ENCODE measurements around the gene PCDHA4. TPM values are rescaled to one million over a fixed set of nuclear protein-coding genes. Genes with fewer than 3 reads are reported as not detected.

Gene PCDHA4
- total and polyA plus RNA-seq, 2 of the 8 experiments (the other 6 are each of a cell fraction or from before 2014, with no cell fraction given), result 3.7 to 5.7 TPM

- FAIRE-seq, result no peak
- no peak for DNase-seq (ENCODE audit: low read depth in 1 of 2, low spot score in 2 of 2)
- TF ChIP-seq GTF2F1 (IDR thresholded peaks at IDR 0.05; ENCODE audit: borderline replicate concordance, low read depth, low read length) (no peak), TAF7 (optimal IDR thresholded peaks at IDR 0.05; ENCODE audit: borderline replicate concordance, low read depth, low read length) (no peak), EGR1 (IDR thresholded peaks at IDR 0.05; ENCODE audit: borderline replicate concordance, low read depth, low read length) (no peak), CBX5 (IDR thresholded peaks at IDR 0.05; ENCODE audit: low read depth, low read length) (no peak), MAFK (IDR thresholded peaks at IDR 0.05; ENCODE audit: low read depth, low read length) (no peak), ATF2 (IDR thresholded peaks at IDR 0.05; ENCODE audit: low read length) (no peak)
These were observed 10.2 kb upstream of the PCDHA4 start for GRCh38 chr5:140796718-140797095.

More at GRCh38 chr5:140796718-140797095, 10.2 kb upstream of the PCDHA4 start:
- Histone ChIP-seq H2BK15ac (ENCODE audit: low read length) (no peak overlapping the region), H3K56ac (replicated peaks; ENCODE audit: insufficient read length, low read depth, low read length) (no peak overlapping the region), H3K18ac (ENCODE audit: extremely low read depth, low read length) (no peak overlapping the region), H3K27ac (ENCODE audit: low read depth, low read length) (no peak overlapping the region), H2AFZ (ENCODE audit: low read length) (no peak overlapping the region), H3K36me3 (ENCODE audit: control insufficient read depth in 2 of 4, insufficient read depth in 4 of 4, low read length in 3 of 4) (peaks cover 0 to 14% (median 0%) of the 10 kb centered on the region in 4 experiments; a peak in 1 of 8 replicates), H3K4me3 (ENCODE audit: extremely low read depth in 1 of 4, insufficient read depth in 2 of 4, low read depth in 3 of 4, low read length in 4 of 4) (no peak overlapping the region), H2BK12ac (ENCODE audit: low read depth, low read length) (no peak overlapping the region), H3K79me1 (ENCODE audit: low read depth, low read length) (no peaks in the 10 kb centered on the region), H3K4me1 (replicated peaks in 1 of 4; ENCODE audit: control insufficient read depth in 3 of 4, insufficient read depth in 4 of 4, low read length in 3 of 4) (no peaks in the 10 kb centered on the region), H3K27me3 (replicated peaks in 1 of 4; ENCODE audit: control insufficient read depth in 3 of 4, extremely low read depth in 1 of 4, insufficient read depth in 3 of 4, low read length in 3 of 4) (no peaks in the 10 kb centered on the region), H3K9ac (replicated peaks in 1 of 4; ENCODE audit: extremely low read depth in 1 of 4, low read depth in 3 of 4, low read length in 3 of 4) (no peak overlapping the region), H3K4me2 (ENCODE audit: insufficient read depth in 1 of 2, low read depth in 2 of 2, low read length in 2 of 2) (no peak overlapping the region), H2BK20ac (ENCODE audit: low read length) (no peak overlapping the region), H3K9me3 (ENCODE audit: insufficient read depth in 2 of 2, low read depth in 1 of 2, low read length in 1 of 2) (peaks cover 3 to 24% of the 10 kb centered on the region in 2 experiments; a peak in 3 of 4 replicates), H3K14ac (ENCODE audit: insufficient read length) (no peak overlapping the region), H2AK5ac (ENCODE audit: low read depth, low read length) (no peak overlapping the region), H3K23ac (ENCODE audit: insufficient read length) (no peak overlapping the region), H4K20me1 (replicated peaks in 1 of 2; ENCODE audit: control insufficient read depth in 1 of 2, insufficient read depth in 2 of 2, low read length in 2 of 2) (no peaks in the 10 kb centered on the region), H4K5ac (ENCODE audit: insufficient read length, low read depth, low read length) (no peak overlapping the region), H2BK5ac (ENCODE audit: low read depth, low read length) (no peak overlapping the region), H2BK120ac (replicated peaks; ENCODE audit: low read depth, low read length) (no peak overlapping the region), H3K79me2 (ENCODE audit: control insufficient read depth in 1 of 2, insufficient read depth in 2 of 2, low read length in 2 of 2) (no peaks in the 10 kb centered on the region), H4K91ac (replicated peaks; ENCODE audit: insufficient read length, low read length) (no peak overlapping the region), H3K4ac (replicated peaks; ENCODE audit: insufficient read length, low read depth, low read length) (no peak overlapping the region), H4K8ac (ENCODE audit: extremely low read depth, insufficient read depth, low read length) (peak overlapping the region; percentile 79; the same call in 1 of the 2 replicates), H3K23me2 (ENCODE audit: low read depth, low read length) (no peaks in the 10 kb centered on the region)
- ChIA-PET CTCF (ENCODE audit: partially characterized antibody) (interaction anchor here (3.8 to 5.7 kb wide), 2 partner anchors 10 to 44 kb away, joined by 19 to 59 read pairs; partner anchors contain the start of genes PCDHA4 and PCDHA8), POLR2A (ENCODE audit: partially characterized antibody) (interaction anchor here (1.6 kb wide), 1 partner anchor 11 kb away, joined by 3 read pairs; the partner anchor contains the start of gene PCDHA1)
- 96% methylated on average over 23 of the region's 39 CpGs; no CpG with 5 or more reads in 1 of the 2 experiments for WGBS, 2 experiments (ENCODE audit: extremely low coverage in 1 of 2, insufficient coverage in 1 of 2, insufficient read length in 1 of 2, insufficient replicate concordance in 2 of 2, low coverage in 1 of 2, low lambda C conversion rate in 2 of 2, missing lambda C conversion rate in 1 of 2)
